HG03196 (cell line): Measurements from ENCODE around the gene TYW1B.
"Not testable (repeated sequence)": the region's sequence is repeated elsewhere in the genome, so short reads cannot be mapped to it uniquely, and the experiment has no call there.

Experiments
- ATAC-seq: cut with Tn5 transposase; IDR thresholded peaks from one replicate; pipeline ENCODE4 v1.9.1; 2021; ENCODE audit not compliant: unreplicated experiment

The TYW1B gene

DNA sequence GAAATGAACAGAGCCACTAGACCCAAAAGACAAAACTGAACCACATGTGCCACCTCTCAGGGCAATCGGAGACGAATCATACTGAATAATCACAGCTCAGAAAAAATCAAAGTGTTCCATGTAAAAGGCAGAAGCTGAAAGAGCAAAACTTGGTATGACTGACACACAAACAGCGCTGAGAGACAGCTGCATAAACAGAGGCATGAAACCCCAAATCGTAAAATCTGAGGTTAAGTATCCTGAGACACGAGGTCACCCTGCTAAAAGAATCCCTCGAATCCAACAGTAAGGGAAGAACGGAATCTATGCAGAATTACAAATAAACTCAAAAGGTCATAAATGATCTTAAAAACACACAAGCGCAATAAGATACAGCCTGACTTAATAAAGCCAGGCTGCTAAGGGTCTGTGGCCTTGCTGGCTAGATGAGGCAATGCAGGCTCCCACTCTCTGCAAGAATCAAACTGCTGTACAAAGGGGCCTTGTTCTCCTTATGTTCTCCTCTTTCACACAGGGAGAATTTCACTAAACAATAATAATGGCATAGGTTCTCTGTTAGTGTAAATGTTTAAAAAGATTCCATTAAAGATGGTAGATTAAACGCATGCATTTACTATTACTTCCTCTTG, 247.7 kb downstream of the TYW1B start:
- ATAC-seq, result not testable (repeated sequence)

DNA sequence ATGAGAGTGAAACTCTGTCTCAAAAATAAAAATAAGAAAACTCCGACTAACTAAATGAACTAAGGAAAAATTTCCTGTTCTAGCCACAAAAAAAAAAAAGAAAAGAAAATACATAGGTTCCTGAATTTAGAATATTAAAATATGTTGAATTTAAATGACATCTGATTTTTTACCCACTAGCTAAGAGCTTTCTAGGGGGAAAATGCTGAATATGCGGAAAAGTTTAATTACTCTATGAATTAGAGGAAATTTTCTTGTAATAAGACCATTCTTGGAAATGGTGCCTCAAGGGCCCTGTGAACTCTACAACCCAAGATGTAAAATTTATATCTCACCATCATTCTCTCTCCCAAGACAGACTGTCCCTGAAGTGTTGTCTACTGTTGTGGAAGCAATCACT, 250.9 kb downstream of the TYW1B start:
- no peak for ATAC-seq

GRCh38 chr7:72561988-72562387, 266.0 kb downstream of the TYW1B start:
- ATAC-seq, result not testable (repeated sequence)

DNA sequence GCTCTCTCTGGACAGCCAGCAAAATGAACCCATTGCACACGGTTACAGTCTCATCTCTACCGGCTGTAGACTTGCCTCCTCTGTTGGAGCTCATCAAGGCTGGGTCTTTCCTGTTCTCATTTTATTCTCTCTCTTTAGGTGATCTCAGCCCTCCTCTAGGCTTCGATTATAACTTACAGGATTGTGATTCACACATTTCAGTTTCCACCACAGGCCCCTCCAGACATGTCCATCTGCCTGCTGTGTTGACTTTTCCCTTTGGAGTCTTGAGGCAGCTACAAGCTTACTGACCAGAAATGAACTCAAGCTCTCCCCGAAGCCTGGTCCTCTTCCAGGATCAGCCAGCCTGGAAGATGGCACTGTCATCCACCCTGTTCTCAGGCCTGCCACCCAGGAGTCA, 268.5 kb downstream of the TYW1B start:
- ATAC-seq, result not testable (repeated sequence)

GRCh38 chr7:72556733-72557132, 271.3 kb downstream of the TYW1B start:
- not testable (repeated sequence) for ATAC-seq

DNA sequence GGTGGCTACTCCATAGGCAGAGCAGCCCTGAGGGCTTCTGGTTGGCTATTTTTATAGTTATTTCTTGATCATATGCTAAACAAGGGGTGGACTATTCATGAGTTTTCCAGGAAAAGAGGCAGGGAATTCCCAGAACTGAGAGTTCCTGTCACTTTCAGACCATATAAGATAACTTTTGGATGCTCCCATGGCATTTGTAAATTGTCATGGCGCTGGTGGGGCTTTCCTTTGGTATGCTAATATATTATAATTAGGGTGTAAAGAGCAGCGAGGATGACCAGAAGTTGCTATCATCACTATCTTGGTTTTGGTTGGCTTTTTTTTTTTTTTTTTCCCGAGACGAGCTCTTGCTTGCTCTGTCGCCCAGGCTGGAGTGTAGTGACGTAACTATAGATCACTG, 272.8 kb downstream of the TYW1B start:
- not testable (repeated sequence) for ATAC-seq

- not testable (repeated sequence) for ATAC-seq
Observed at GRCh38 chr7:72554401-72554800, 273.6 kb downstream of the TYW1B start.

DNA sequence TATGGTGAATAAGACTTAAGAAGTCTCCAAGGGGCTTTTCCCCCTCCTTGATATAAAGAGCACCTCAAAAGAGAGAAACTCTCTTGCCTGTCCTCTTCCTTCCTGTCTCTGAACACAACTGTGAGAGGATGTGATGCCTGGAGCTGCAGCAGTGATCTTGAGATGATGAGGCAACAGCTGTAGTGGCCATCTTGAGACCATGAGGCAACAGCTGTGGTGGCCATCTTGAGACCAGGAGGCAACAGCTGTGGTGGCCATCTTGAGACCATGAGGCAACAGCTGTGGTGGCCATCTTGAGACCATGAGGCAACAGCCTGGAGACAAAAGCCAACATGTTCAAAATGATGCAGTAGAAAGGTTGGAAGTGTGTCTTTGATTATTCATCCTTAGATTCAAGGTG, 277.5 kb downstream of the TYW1B start:
- not testable (repeated sequence) for ATAC-seq

DNA sequence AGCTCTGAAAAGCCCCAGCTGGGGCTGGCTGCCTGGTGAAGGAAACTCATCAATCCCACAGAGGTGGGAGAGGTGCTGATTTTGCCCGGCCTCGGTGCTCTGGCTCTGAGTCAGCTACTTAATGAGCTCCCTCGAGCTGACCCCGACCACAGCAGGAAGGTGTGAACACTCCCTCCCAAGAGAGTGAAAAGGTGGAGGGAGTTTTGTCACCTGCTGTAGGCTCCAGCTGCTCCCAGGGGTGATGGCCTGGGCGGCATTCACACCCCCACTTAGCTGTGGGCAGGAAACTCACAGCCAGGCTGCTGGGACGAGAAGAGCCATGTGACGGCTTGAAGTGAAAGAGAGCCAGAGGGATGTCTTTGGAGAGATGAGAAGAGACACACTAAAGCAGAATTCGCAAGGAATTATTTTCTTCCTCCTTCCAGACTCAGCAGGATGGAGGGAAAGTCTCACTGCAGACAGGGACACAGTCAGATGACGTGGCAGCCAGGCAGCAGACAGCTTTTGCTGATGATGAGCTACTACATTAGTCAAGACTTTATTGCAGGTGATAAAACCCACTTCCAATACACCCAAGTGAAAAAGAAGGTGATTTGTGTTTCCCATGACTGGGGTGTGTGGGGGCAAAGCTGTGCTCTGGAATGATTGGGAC, 281.3 kb downstream of the TYW1B start:
- not testable (repeated sequence) for ATAC-seq

- not testable (repeated sequence) for ATAC-seq
Observed at GRCh38 chr7:72544531-72544930, 283.5 kb downstream of the TYW1B start.

DNA sequence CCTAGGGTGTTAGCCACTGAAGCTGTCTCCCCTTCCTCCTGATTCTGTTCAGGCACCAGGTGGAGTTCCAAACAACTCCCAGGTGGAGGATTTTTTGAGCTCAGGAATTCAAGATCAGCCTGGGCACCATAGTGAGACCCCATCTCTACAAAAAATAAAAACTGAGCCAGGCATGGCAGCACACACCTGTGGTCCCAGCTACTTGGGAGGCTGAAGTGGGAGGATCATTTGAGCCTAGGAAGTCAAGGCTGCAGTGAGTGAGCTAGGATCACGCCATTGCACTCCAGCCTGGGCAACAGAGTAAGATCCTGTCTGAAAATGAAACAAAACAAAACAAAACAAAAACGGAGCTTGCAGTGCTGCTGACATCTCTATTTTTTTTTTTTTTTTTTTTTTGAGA, 287.1 kb downstream of the TYW1B start:
- no peak for ATAC-seq

- ATAC-seq, result no peak
Observed at GRCh38 chr7:72540106-72540611, 287.8 kb downstream of the TYW1B start.

DNA sequence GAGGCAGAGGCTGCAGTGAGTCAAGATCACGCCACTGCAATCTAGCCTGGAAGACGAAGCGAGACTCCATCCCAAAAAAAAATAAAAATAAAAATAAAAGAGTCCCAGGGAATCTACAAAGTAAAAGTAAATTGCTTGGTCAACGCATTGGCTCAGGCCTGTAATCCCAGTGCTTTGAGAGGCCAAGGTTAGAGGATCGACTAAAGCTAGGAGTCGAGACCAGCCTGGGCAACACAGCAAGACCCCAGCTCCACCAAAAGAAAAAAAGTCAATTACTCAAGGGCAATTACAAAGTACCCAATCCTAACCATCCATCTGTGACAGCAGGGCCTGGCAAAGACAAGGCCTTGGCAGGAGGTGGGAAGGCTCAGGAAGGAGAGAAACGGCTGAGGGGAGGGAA, 288.3 kb downstream of the TYW1B start:
- no peak for ATAC-seq

GRCh38 chr7:72538856-72539255, 289.1 kb downstream of the TYW1B start:
- ATAC-seq, result no peak

- ATAC-seq, result no peak
Observed at GRCh38 chr7:72538147-72538546, 289.9 kb downstream of the TYW1B start.

DNA sequence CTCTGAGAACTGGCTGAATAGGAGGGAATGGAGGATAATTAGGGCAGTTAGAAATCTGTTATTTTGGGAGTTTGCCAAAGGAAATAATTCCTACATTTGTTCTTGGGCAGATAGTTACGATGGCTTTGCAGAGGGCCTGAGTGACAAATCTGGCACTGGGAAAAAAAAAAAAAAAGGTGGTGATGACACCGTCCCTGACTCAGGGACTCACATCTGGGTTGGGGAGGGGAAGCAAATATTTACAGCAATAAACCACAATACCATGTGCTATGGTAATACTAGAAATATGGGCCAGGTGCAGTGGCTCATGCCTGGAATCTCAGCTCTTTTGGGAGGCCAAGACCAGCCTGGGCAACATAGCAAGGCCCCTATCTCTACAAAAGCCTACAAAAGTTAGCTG, 292.0 kb downstream of the TYW1B start:
- not testable (repeated sequence) for ATAC-seq

- ATAC-seq, result not testable (repeated sequence)
Observed at GRCh38 chr7:72531048-72531447, 297.0 kb downstream of the TYW1B start.
